GM19397 (cell line): Measurements from ENCODE around the gene SDCCAG8.

Experiments
- ATAC-seq: cut with Tn5 transposase; IDR thresholded peaks from one replicate; pipeline ENCODE4 v1.9.1; 2021; ENCODE audit warnings: mild to moderate bottlenecking, moderate library complexity; ENCODE audit not compliant: unreplicated experiment

Gene SDCCAG8

GRCh38 chr1:243415663-243416408, 160.0 kb downstream of the SDCCAG8 start:
- no peak for ATAC-seq

- no peak for ATAC-seq
Observed at GRCh38 chr1:243416495-243416894, 160.7 kb downstream of the SDCCAG8 start.

- ATAC-seq: no peak
Observed at GRCh38 chr1:243420016-243420945, 164.4 kb downstream of the SDCCAG8 start.

- ATAC-seq: no peak
Observed at GRCh38 chr1:243420946-243421685, 165.3 kb downstream of the SDCCAG8 start.

GRCh38 chr1:243421784-243422183, 165.9 kb downstream of the SDCCAG8 start:
- ATAC-seq: peak; percentile 74

- ATAC-seq: no peak
Observed at GRCh38 chr1:243422362-243422761, 166.5 kb downstream of the SDCCAG8 start.

- ATAC-seq: no peak
Observed at GRCh38 chr1:243428084-243428483, 172.2 kb downstream of the SDCCAG8 start.

- ATAC-seq: no peak
Observed at GRCh38 chr1:243428617-243429342, 172.9 kb downstream of the SDCCAG8 start.

- no peak for ATAC-seq
Observed at GRCh38 chr1:243431591-243431990, 175.8 kb downstream of the SDCCAG8 start.

GRCh38 chr1:243432136-243432535, 176.3 kb downstream of the SDCCAG8 start:
- no peak for ATAC-seq

GRCh38 chr1:243433737-243434370, 178.0 kb downstream of the SDCCAG8 start:
- no peak for ATAC-seq

- no peak for ATAC-seq
Observed at GRCh38 chr1:243434594-243434993, 178.8 kb downstream of the SDCCAG8 start.

GRCh38 chr1:243435836-243436235, 180.0 kb downstream of the SDCCAG8 start:
- no peak for ATAC-seq

- ATAC-seq: no peak
Observed at GRCh38 chr1:243438146-243438545, 182.3 kb downstream of the SDCCAG8 start.

- ATAC-seq: no peak
Observed at GRCh38 chr1:243438815-243439214, 183.0 kb downstream of the SDCCAG8 start.

- ATAC-seq: no peak
Observed at GRCh38 chr1:243440406-243440805, 184.6 kb downstream of the SDCCAG8 start.

GRCh38 chr1:243441601-243442000, 185.8 kb downstream of the SDCCAG8 start:
- no peak for ATAC-seq

GRCh38 chr1:243443557-243443956, 187.7 kb downstream of the SDCCAG8 start:
- ATAC-seq: no peak

- ATAC-seq: no peak
Observed at GRCh38 chr1:243447347-243447746, 191.5 kb downstream of the SDCCAG8 start.

- ATAC-seq: no peak
Observed at GRCh38 chr1:243447844-243448243, 192.0 kb downstream of the SDCCAG8 start.
